Mesendoderm (in vitro differentiated cells): Measurements from ENCODE around the gene F12.

Experiments
- DNase-seq: peaks from one replicate; pipeline ENCODE4 v3.0.0; 2013
- H2AK5ac ChIP-seq: 2 replicates; pipeline ENCODE4 v1.6.1; 2013; ENCODE audit warnings: low read length, inconsistent platforms
- H2BK120ac ChIP-seq: 2 replicates; pipeline ENCODE4 v1.6.1; 2013; ENCODE audit warnings: low read depth, mild to moderate bottlenecking, low read length, moderate library complexity, mixed read lengths
- H2BK15ac ChIP-seq: replicated peaks from 2 replicates; pipeline ENCODE4 v1.6.1; 2013; ENCODE audit warnings: low read depth, mild to moderate bottlenecking, moderate library complexity
- H2BK5ac ChIP-seq: 2 replicates; pipeline ENCODE4 v1.6.1; 2013; ENCODE audit warnings: low read length, inconsistent platforms
- H3K18ac ChIP-seq: 2 replicates; pipeline ENCODE4 v1.6.1; 2013; ENCODE audit warnings: mild to moderate bottlenecking, low read length, mixed read lengths
- H3K23ac ChIP-seq: one replicate; pipeline ENCODE4 v1.6.1; 2013; ENCODE audit warnings: low read length
- H3K27ac ChIP-seq: 2 replicates; pipeline ENCODE4 v1.5.1; 2013; ENCODE audit warnings: low read depth, mild to moderate bottlenecking, inconsistent platforms, low read length, moderate library complexity
- H3K27me3 ChIP-seq: 2 replicates; pipeline ENCODE4 v1.6.1; 2013; ENCODE audit warnings: low read length, control low read depth, mild to moderate bottlenecking, inconsistent platforms; ENCODE audit not compliant: insufficient read depth, poor library complexity
- H3K36me3 ChIP-seq: 2 replicates; pipeline ENCODE4 v1.6.1; 2013; ENCODE audit warnings: low read length, inconsistent platforms; ENCODE audit not compliant: control insufficient read depth, insufficient read depth
- H3K4ac ChIP-seq: one replicate; pipeline ENCODE4 v1.6.1; 2013; ENCODE audit warnings: low read depth, mild to moderate bottlenecking, low read length, moderate library complexity
- H3K4me1 ChIP-seq: 2 replicates; pipeline ENCODE4 v1.6.1; 2013; ENCODE audit warnings: low read depth, low read length, inconsistent platforms; ENCODE audit not compliant: control insufficient read depth
- H3K4me2 ChIP-seq: 2 replicates; pipeline ENCODE4 v1.6.1; 2013; ENCODE audit warnings: low read length
- H3K4me3 ChIP-seq: 2 replicates; pipeline ENCODE4 v1.5.1; 2013; ENCODE audit warnings: mild to moderate bottlenecking, low read length
- H3K56ac ChIP-seq: one replicate; pipeline ENCODE4 v1.6.1; 2013; ENCODE audit warnings: low read length
- H3K79me1 ChIP-seq: 2 replicates; pipeline ENCODE4 v1.6.1; 2013; ENCODE audit warnings: low read length, inconsistent platforms
- H3K79me2 ChIP-seq: 2 replicates; pipeline ENCODE4 v1.6.1; 2013; ENCODE audit warnings: mild to moderate bottlenecking, low read length; ENCODE audit not compliant: control insufficient read depth, insufficient read depth
- H3K9ac ChIP-seq: 2 replicates; pipeline ENCODE4 v1.6.1; 2013; ENCODE audit warnings: low read length, inconsistent platforms
- H4K5ac ChIP-seq: one replicate; pipeline ENCODE4 v1.6.1; 2013; ENCODE audit warnings: low read length
- H4K8ac ChIP-seq: one replicate; pipeline ENCODE4 v1.6.1; 2013; ENCODE audit warnings: low read depth, mild to moderate bottlenecking, control low read depth, low read length, moderate library complexity
- WGBS: extraction: QIAGEN DNeasy Blood & Tissue Kit; methylation state at CpG from one replicate; pipeline ENCODE4 v1.1.7; 2013; ENCODE audit warnings: low lambda C conversion rate, missing lambda C conversion rate; ENCODE audit not compliant: insufficient coverage; ENCODE audit errors: extremely low coverage; 5-methylcytosine and 5-hydroxymethylcytosine counted together

F12 gene

GRCh38 chr5:177357459-177358351 lies 51.7 kb downstream of the F12 start, which contains the start of gene RGS14:
TSS of gene RGS14 (plus strand) at chr5:177357924. CDS start at chr5:177358025, 101 bp downstream.
- no peaks in the 10 kb centered on the region for H3K27me3 ChIP-seq
- H3K4me3 ChIP-seq = no peak within 1 kb of the TSS
- no peak within 1 kb of the TSS for H4K8ac ChIP-seq

GRCh38 chr5:177357146-177357458 lies 52.3 kb downstream of the F12 start:
- Histone ChIP-seq H3K9ac (no peak overlapping the region), H4K5ac (no peak overlapping the region), H3K79me2 (no peaks in the 10 kb centered on the region), H3K56ac (no peak overlapping the region), H3K27ac (no peak overlapping the region), H3K4me1 (no peaks in the 10 kb centered on the region), H3K36me3 (no peaks in the 10 kb centered on the region), H2BK120ac (no peak overlapping the region), H3K18ac (no peak overlapping the region), H3K4me3 (no peak overlapping the region), H3K4ac (no peak overlapping the region), H3K4me2 (no peak overlapping the region), H3K27me3 (no peaks in the 10 kb centered on the region), H2AK5ac (no peak overlapping the region), H3K23ac (no peak overlapping the region), H2BK5ac (no peak overlapping the region), H2BK15ac (no peak overlapping the region), H4K8ac (no peak overlapping the region), H3K79me1 (no peaks in the 10 kb centered on the region)
- no peak for DNase-seq
- WGBS = no CpG with 5 or more reads among the region's 5 CpGs

More at GRCh38 chr5:177357459-177358351, 51.7 kb downstream of the F12 start, which contains the start of gene RGS14:
- no peak within 1 kb of the TSS for H3K27ac ChIP-seq
- no peak within 1 kb of the TSS for H3K56ac ChIP-seq
- no peak within 1 kb of the TSS for H2BK120ac ChIP-seq
- H3K79me1 ChIP-seq = no peaks in the 10 kb centered on the region
- H3K79me2 ChIP-seq = no peaks in the 10 kb centered on the region
- no peak within 1 kb of the TSS for H3K9ac ChIP-seq
- no peak within 1 kb of the TSS for H2BK5ac ChIP-seq
- H3K4me2 ChIP-seq = no peak within 1 kb of the TSS
- H4K5ac ChIP-seq = no peak within 1 kb of the TSS
- no peak within 1 kb of the TSS for H3K18ac ChIP-seq
- no peak for DNase-seq
- no peak within 1 kb of the TSS for H3K23ac ChIP-seq
- no CpG with 5 or more reads among the region's 37 CpGs for WGBS
- no peak within 1 kb of the TSS for H3K4ac ChIP-seq
- H2BK15ac ChIP-seq = no peak within 1 kb of the TSS
- H3K36me3 ChIP-seq = no peaks in the 10 kb centered on the region
- H2AK5ac ChIP-seq = no peak within 1 kb of the TSS
- no peaks in the 10 kb centered on the region for H3K4me1 ChIP-seq

DNA sequence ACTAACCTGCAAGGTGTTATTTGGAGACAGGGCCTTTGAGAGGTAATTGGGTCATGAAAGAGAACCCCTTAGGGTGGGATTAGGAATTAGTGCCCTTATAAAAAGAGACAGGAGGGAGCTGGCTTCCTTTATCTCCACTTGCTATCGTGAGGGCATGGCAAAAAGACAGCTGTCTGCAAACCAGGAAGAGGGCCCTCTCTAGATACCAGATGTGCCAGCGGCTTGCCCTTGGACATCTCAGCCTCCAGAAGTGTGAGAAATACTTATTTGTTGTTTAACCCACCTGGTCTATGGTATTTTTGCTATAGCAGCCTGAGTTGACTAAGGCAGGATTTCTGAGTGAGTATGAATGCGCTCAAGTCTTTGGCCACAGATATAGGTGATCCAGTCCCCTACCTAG lies 52.6 kb downstream of the F12 start:
- no peak overlapping the region for H3K9ac ChIP-seq
- no peak overlapping the region for H3K4me2 ChIP-seq
- no peaks in the 10 kb centered on the region for H3K79me1 ChIP-seq
- H3K56ac ChIP-seq = no peak overlapping the region
- DNase-seq = no peak
- H4K8ac ChIP-seq = no peak overlapping the region
- no peaks in the 10 kb centered on the region for H3K4me1 ChIP-seq
- H3K23ac ChIP-seq = no peak overlapping the region
- H2BK120ac ChIP-seq = no peak overlapping the region
- no peak overlapping the region for H4K5ac ChIP-seq
- no peak overlapping the region for H3K18ac ChIP-seq
- WGBS = no CpG with 5 or more reads among the region's 3 CpGs
- no peak overlapping the region for H3K4ac ChIP-seq
- no peak overlapping the region for H2BK5ac ChIP-seq
- H2AK5ac ChIP-seq = no peak overlapping the region
- no peak overlapping the region for H3K4me3 ChIP-seq
- H3K27ac ChIP-seq = no peak overlapping the region
- no peaks in the 10 kb centered on the region for H3K27me3 ChIP-seq
- no peaks in the 10 kb centered on the region for H3K36me3 ChIP-seq
- H2BK15ac ChIP-seq = no peak overlapping the region
- H3K79me2 ChIP-seq = no peaks in the 10 kb centered on the region

DNA sequence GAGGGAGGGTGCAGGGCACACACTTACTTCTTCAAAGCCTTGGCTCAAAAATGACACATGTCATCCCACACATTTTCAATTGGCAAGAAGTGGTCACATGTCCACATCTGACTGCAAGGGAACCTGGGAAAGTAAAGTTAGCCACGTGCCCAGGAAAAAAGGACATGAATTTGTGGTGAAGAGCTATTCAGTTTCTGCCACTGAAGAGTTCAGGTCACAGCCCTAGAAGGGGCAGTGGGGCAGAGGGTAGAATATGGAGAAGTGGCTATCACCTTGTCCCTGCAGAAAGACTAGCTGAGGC lies 53.5 kb downstream of the F12 start:
- Histone ChIP-seq H4K8ac (no peak overlapping the region), H3K36me3 (no peaks in the 10 kb centered on the region), H3K9ac (no peak overlapping the region), H3K4me3 (no peak overlapping the region), H3K4me1 (peaks cover under 1% of the 10 kb centered on the region), H3K79me1 (peaks cover 5% of the 10 kb centered on the region), H3K23ac (no peak overlapping the region), H3K56ac (no peak overlapping the region), H3K4me2 (no peak overlapping the region), H3K18ac (no peak overlapping the region), H3K27ac (no peak overlapping the region), H4K5ac (no peak overlapping the region), H3K27me3 (no peaks in the 10 kb centered on the region), H2BK120ac (no peak overlapping the region), H2BK5ac (no peak overlapping the region), H2BK15ac (no peak overlapping the region), H3K4ac (no peak overlapping the region), H2AK5ac (no peak overlapping the region), H3K79me2 (peaks cover 5% of the 10 kb centered on the region)
- no CpG with 5 or more reads among the region's 1 CpG for WGBS
- no peak for DNase-seq

DNA sequence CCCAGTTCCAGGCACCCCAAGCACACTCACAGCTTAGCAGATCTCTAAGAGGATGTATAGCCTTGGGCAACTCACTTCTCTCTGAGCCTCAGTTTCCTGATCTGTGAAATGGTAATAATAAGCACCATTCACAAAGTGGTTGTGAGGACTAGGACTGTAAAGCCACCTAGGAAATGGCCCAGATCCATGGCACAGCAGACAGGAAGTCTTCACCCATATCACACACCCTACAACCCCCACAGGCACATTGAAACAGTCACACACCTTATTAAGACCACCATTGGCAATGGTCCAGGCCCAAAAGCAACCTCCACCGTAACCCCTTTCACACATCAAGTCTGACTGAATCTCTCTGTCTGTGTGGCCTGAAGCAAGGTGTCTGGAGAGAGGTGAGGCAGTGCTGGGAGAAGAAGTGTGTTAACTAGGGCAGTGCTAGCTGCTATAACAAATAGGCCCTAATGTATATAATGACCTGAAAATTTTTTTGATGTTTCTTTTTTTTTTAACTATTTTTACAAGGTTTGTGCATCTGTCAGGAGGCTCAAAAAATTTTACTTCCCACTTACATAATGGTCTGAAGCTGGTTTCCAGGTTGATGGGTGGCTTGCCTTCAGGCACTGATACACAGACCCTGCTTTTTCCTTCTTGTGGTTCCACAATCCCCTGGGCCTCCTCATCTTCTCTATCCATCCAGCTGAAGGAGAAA lies 54.0 kb downstream of the F12 start:
- H3K27ac ChIP-seq = no peak overlapping the region
- H3K18ac ChIP-seq = no peak overlapping the region
- H4K8ac ChIP-seq = no peak overlapping the region
- no peaks in the 10 kb centered on the region for H3K27me3 ChIP-seq
- no peak overlapping the region for H2BK15ac ChIP-seq
- no peak for DNase-seq
- no CpG with 5 or more reads among the region's 1 CpG for WGBS
- H3K4me1 ChIP-seq = peaks cover 4% of the 10 kb centered on the region
- no peak overlapping the region for H2AK5ac ChIP-seq
- no peak overlapping the region for H2BK120ac ChIP-seq
- no peak overlapping the region for H3K4me3 ChIP-seq
- peaks cover 10% of the 10 kb centered on the region for H3K79me2 ChIP-seq
- no peaks in the 10 kb centered on the region for H3K36me3 ChIP-seq
- no peak overlapping the region for H3K9ac ChIP-seq
- peaks cover 10% of the 10 kb centered on the region for H3K79me1 ChIP-seq
- no peak overlapping the region for H3K56ac ChIP-seq
- H4K5ac ChIP-seq = no peak overlapping the region
- no peak overlapping the region for H2BK5ac ChIP-seq
- H3K23ac ChIP-seq = no peak overlapping the region
- H3K4ac ChIP-seq = no peak overlapping the region
- no peak overlapping the region for H3K4me2 ChIP-seq
